GM12892 (cell line): Measurements from ENCODE around the gene UPF3A.
"Not testable (repeated sequence)": the region's sequence is repeated elsewhere in the genome, so short reads cannot be mapped to it uniquely, and the experiment has no call there.

Experiments
- POLR2A ChIP-seq: IDR thresholded peaks from 2 replicates; pipeline ENCODE4 v1.6.1; 2011; ENCODE audit warnings: low read depth, low read length, control low read depth
- POLR2AphosphoS5 ChIP-seq: IDR thresholded peaks from 2 replicates; pipeline ENCODE4 v1.6.1; 2011; ENCODE audit warnings: low read depth, low read length, control low read depth
- TAF1 ChIP-seq: IDR thresholded peaks from 2 replicates; pipeline ENCODE4 v1.6.1; 2011; ENCODE audit warnings: low read depth, mild to moderate bottlenecking, control low read depth, low read length, borderline replicate concordance

- TF ChIP-seq POLR2A, POLR2AphosphoS5, TAF1: not testable (repeated sequence)
Measured at GRCh38 chr13:114251639-114252440, 29.6 kb upstream of the UPF3A start.
